B cell (primary cell): ENCODE data around the gene LTBP3. TPM values are rescaled to one million over a fixed set of nuclear protein-coding genes. Genes with fewer than 3 reads are reported as not detected.
A peak's percentile ranks its signal among the peaks of the same experiment; 100 is the strongest.

ENCODE experiments used
- ATAC-seq: fragments of 200-7000 bp; cut with Tn5 transposase; one replicate; pipeline ENCODE4 v1.10.0; 2021; ENCODE audit warnings: low read depth, mild to moderate bottlenecking, moderate number of reproducible peaks, moderate library complexity
- CTCF ChIA-PET: fragments of 350-600 bp; sonication (Branson Sonifier 250); formaldehyde crosslinking; loops from one replicate; lab custom pipeline; 2021; ENCODE audit warnings: antibody characterized with exemption, inconsistent platforms; lab: Charles Lee
- POLR2A ChIA-PET: fragments of 350-600 bp; sonication (Branson Sonifier 250); formaldehyde crosslinking; loops from one replicate; lab custom pipeline; 2021; ENCODE audit warnings: antibody characterized with exemption; lab: Charles Lee
- DNase-seq: peaks from one replicate; pipeline ENCODE4 v3.0.0; 2013
- H2AFZ ChIP-seq: 2 replicates; pipeline ENCODE4 v1.6.1; 2012; ENCODE audit warnings: mild to moderate bottlenecking, low read depth, low read length; ENCODE audit not compliant: insufficient read depth, poor library complexity, severe bottlenecking
- H3K27ac ChIP-seq, 2 donors: 1 replicate in 1 of 2; 2 replicates in 1 of 2; pipeline ENCODE4 v1.5.1; 2012 to 2013; ENCODE audit warnings: low read length in 2 of 2, mild to moderate bottlenecking in 2 of 2, moderate library complexity in 1 of 2
- H3K27me3 ChIP-seq, 4 experiments: fragments of 200-600 bp in 1 of 4; sonication (generic) in 1 of 4; replicated peaks in 1 of 4; 1 replicate in 2 of 4; 2 replicates in 2 of 4; pipeline versions ENCODE4 v1.6.1 to v1.7.0; 2013 to 2016; ENCODE audit warnings: low read length in 3 of 4, mild to moderate bottlenecking in 2 of 4, mixed read lengths in 1 of 4, moderate library complexity in 1 of 4; ENCODE audit not compliant: insufficient read depth in 4 of 4, control insufficient read depth in 3 of 4; ENCODE audit errors: control extremely low read depth in 1 of 4
- H3K36me3 ChIP-seq, 2 experiments: replicated peaks in 1 of 2; 1 replicate in 1 of 2; 2 replicates in 1 of 2; pipeline versions ENCODE4 v1.6.1 to v1.7.1; 2013; ENCODE audit warnings: low read length in 1 of 2; ENCODE audit not compliant: insufficient read depth in 2 of 2, control insufficient read depth in 1 of 2; ENCODE audit errors: control extremely low read depth in 1 of 2, extremely low read depth in 1 of 2
- H3K4me1 ChIP-seq, 2 donors: fragments of 200-600 bp in 1 of 2; sonication (generic) in 1 of 2; 1 replicate in 1 of 2; 2 replicates in 1 of 2; pipeline versions ENCODE4 v1.5.1 to v1.6.1; 2013 to 2017; ENCODE audit warnings: low read length in 2 of 2; ENCODE audit not compliant: control insufficient read depth in 2 of 2, insufficient read depth in 2 of 2
- H3K4me2 ChIP-seq: replicated peaks from 2 replicates; pipeline ENCODE3; 2012; ENCODE audit warnings: mild to moderate bottlenecking, low read depth, low read length; ENCODE audit not compliant: poor library complexity, severe bottlenecking
- H3K4me3 ChIP-seq, 5 experiments: fragments of 200-600 bp in 1 of 5; sonication (generic) in 1 of 5; 1 replicate in 3 of 5; 2 replicates in 2 of 5; pipeline versions ENCODE4 v1.5.1 to v1.7.0; 2011 to 2016; ENCODE audit warnings: low read length in 4 of 5, mild to moderate bottlenecking in 4 of 5, low read depth in 2 of 5, control low read depth in 1 of 5, moderate library complexity in 1 of 5; ENCODE audit not compliant: insufficient read depth in 1 of 5; ENCODE audit errors: control extremely low read depth in 1 of 5, extremely low read depth in 1 of 5
- H3K79me2 ChIP-seq: fragments of 200-600 bp; sonication (generic); one replicate; pipeline ENCODE4 v1.6.0; 2016; ENCODE audit warnings: low read length; ENCODE audit not compliant: control insufficient read depth, insufficient read depth
- H3K9ac ChIP-seq: fragments of 200-600 bp; sonication (generic); 2 replicates; pipeline ENCODE4 v1.6.1; 2017; ENCODE audit warnings: mild to moderate bottlenecking, low read length, moderate library complexity
- H3K9me3 ChIP-seq, 3 donors: one replicate each; pipeline versions ENCODE4 v1.6.1 to v1.7.1; 2013; ENCODE audit warnings: low read length in 2 of 3; ENCODE audit not compliant: control insufficient read depth in 2 of 3, insufficient read depth in 1 of 3; ENCODE audit errors: control extremely low read depth in 1 of 3
- H4K20me1 ChIP-seq: 2 replicates; pipeline ENCODE4 v1.6.0; 2012; ENCODE audit warnings: mild to moderate bottlenecking, low read length; ENCODE audit not compliant: insufficient read depth, control insufficient read depth, poor library complexity, severe bottlenecking
- H3K27ac Mint-ChIP-seq: one replicate; pipeline ENCODE4 v1.8.0; 2021; ENCODE audit warnings: mixed read lengths
- H3K27me3 Mint-ChIP-seq: one replicate; pipeline ENCODE4 v1.8.0; 2021; ENCODE audit warnings: mixed read lengths
- H3K4me1 Mint-ChIP-seq: one replicate; pipeline ENCODE4 v1.8.0; 2021; ENCODE audit warnings: mixed read lengths
- H3K4me3 Mint-ChIP-seq: one replicate; pipeline ENCODE4 v1.8.0; 2021; ENCODE audit warnings: mixed read lengths
- H3K9me3 Mint-ChIP-seq: one replicate; pipeline ENCODE4 v1.8.0; 2022; ENCODE audit warnings: mixed read lengths; ENCODE audit not compliant: insufficient read depth
- CTCF ChIP-seq: fragments of 200-600 bp; IDR thresholded peaks from one replicate; pipeline ENCODE4 v1.8.0; 2022; ENCODE audit warnings: antibody characterized with exemption, mild to moderate bottlenecking
- EZH2 ChIP-seq: IDR thresholded peaks from 2 replicates; pipeline ENCODE4 v1.6.1; 2012; ENCODE audit warnings: borderline replicate concordance, low read depth, mild to moderate bottlenecking, moderate library complexity, low read length; ENCODE audit not compliant: insufficient read depth, poor library complexity, severe bottlenecking
- WGBS: methylation state at CpG from one replicate; pipeline ENCODE4 v1.1.5; 2013; ENCODE audit warnings: missing lambda C conversion rate; ENCODE audit not compliant: insufficient coverage; 5-methylcytosine and 5-hydroxymethylcytosine counted together
- intact Hi-C: fragments of 100-400 bp; cut with micrococcal nuclease; formaldehyde crosslinking; loops from one replicate; pipeline ENCODE4 v1.10.0; 2022
- polyA plus RNA-seq: library from polyadenylated mRNA; depleted of rRNA; stranded (reverse); fragments of >200 nt; gene quantifications from 2 replicates; pipeline ENCODE4 v1.2.3, GENCODE V29; 2012
- total RNA-seq, 2 donors: library from RNA; stranded (reverse); fragments of 120-200 nt in 1 of 2; gene quantifications; 1 replicate in 1 of 2; 2 replicates in 1 of 2; pipeline versions ENCODE4 v1.2.3 to v1.2.4, GENCODE V29; 2013 to 2022

LTBP3 gene
- total and polyA plus RNA-seq, 2 donors (not counting 1 experiment from before 2014, with no cell fraction given): 65.1 to 69.0 TPM

DNA sequence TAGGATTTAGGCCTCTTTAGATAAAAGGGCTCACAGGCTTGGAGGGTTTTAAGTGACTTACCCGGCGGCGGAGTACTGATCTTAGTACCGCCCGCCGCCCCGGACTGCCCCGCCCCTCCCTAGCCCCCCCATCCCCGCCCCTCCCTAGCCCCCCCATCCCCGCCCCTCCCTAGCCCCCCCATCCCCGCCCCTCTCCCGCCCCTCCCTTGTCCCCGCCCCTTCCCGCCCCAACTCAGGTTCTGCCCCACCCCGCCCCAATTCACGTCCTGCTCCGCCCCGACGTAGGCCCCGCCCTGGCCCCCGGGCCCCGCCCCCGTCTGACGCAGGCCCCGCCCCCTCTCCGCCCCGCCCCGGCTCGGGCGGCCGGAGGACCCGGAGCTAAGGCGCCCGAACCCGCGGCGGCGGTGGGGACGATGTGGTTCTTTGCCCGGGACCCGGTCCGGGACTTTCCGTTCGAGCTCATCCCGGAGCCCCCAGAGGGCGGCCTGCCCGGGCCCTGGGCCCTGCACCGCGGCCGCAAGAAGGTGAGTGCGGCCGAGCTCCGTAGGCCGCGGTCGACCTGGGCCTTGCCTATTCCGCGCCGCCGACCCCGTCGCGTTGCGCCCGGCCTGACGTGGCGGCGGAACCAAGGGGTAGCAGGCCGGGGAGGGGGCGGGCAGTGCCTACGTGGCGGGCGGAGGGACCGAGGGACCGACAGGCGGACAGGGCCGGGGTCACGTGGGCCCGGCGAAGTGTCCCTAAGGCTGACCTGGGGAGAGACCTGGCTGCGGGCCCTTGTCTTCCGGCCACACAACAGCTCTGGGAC, 33.2 kb downstream of the LTBP3 start, which contains the start of gene SCYL1:
Gene SCYL1, plus strand, starts transcription at position 343 of the 805 bp plus-strand sequence. Its CDS starts 71 bp downstream, at position 414.
- peaks cover 39 to 41% of the 10 kb centered on the region in 2 donors for H3K4me1 ChIP-seq
- intact Hi-C loops: loop anchor here (2.0 to 10.0 kb wide), 2 partner anchors 16 to 480 kb away; partner anchors contain the start of gene SAC3D1
- CTCF ChIA-PET: interaction anchor here (0.7 to 2.1 kb wide), 8 partner anchors 9 to 250 kb away, joined by 3 to 14 read pairs (median 4); partner anchors contain the start of gene FAM89B

More for the DNA sequence above, 33.2 kb downstream of the LTBP3 start, which contains the start of gene SCYL1:
- Histone ChIP-seq H3K9me3 (no peaks in the 10 kb centered on the region), H3K27ac (peak within 1 kb of the TSS; percentile 53 to 84), H3K4me2 (peak within 1 kb of the TSS; percentile 94), H2AFZ (peak within 1 kb of the TSS; percentile 76), H4K20me1 (peaks cover 22% of the 10 kb centered on the region), H3K27me3 (no peaks in the 10 kb centered on the region), H3K4me3 (peak within 1 kb of the TSS; percentile 6 to 94 (median 77)), H3K36me3 (peaks cover 0 to 18% of the 10 kb centered on the region in 2 experiments), H3K79me2 (peaks cover 37% of the 10 kb centered on the region), H3K9ac (peak within 1 kb of the TSS; percentile 77)
- TF ChIP-seq EZH2: no peak
- TF ChIP-seq CTCF: no peak
- WGBS: under 1% methylated on average over 63 of the region's 82 CpGs
- H3K27me3 Mint-ChIP-seq: no peaks in the 10 kb centered on the region
- DNase-seq: peak; percentile 85
- H3K4me3 Mint-ChIP-seq: peak within 1 kb of the TSS; percentile 85
- H3K27ac Mint-ChIP-seq: peak within 1 kb of the TSS; percentile 88
- peak; percentile 98 for ATAC-seq
- peaks cover 39% of the 10 kb centered on the region for H3K4me1 Mint-ChIP-seq
- POLR2A ChIA-PET: interaction anchor here (0.6 to 2.2 kb wide), 17 partner anchors 13 to 191 kb away, joined by 3 to 16 read pairs (median 4); partner anchors contain the start of genes DPF2, NEAT1 and ZNRD2
- no peaks in the 10 kb centered on the region for H3K9me3 Mint-ChIP-seq
